Endothelial cell of umbilical vein (primary cell): Measurements from ENCODE around the gene MYADML2. TPM values are rescaled to one million over a fixed set of nuclear protein-coding genes. Genes with fewer than 3 reads are reported as not detected.

ENCODE experiments used
- BruUV-seq: library from RNA; stranded (reverse); fragments of 400-500 nt; replicated peaks from 2 replicates; lab custom pipeline; 2021; lab: Mats Ljungman, UMichigan
- CTCF ChIA-PET: fragments of 300-600, 350-600 bp; sonication (Branson Sonifier 250); formaldehyde crosslinking; loops from one replicate; lab custom pipeline; 2021; ENCODE audit warnings: antibody characterized with exemption, inconsistent platforms; lab: Charles Lee
- POLR2A ChIA-PET: fragments of 300-600, 350-600 bp; sonication (Branson Sonifier 250); formaldehyde crosslinking; loops from one replicate; lab custom pipeline; 2021; ENCODE audit warnings: antibody characterized with exemption, inconsistent platforms; lab: Charles Lee
- DNase-seq: peaks from one replicate; pipeline ENCODE4 v3.0.0-alpha.2; 2011; ENCODE audit warnings: low read depth, low spot score
- FAIRE-seq: peaks from 2 replicates; lab custom pipeline; 2011; peaks lifted over from hg19 to GRCh38; lab: Jason Lieb, UNC
- H2AFZ ChIP-seq: 2 replicates; pipeline ENCODE4 v1.6.0; 2012; ENCODE audit warnings: low read depth, low read length, control low read depth, inconsistent platforms
- H3K27ac ChIP-seq: 2 replicates; pipeline ENCODE4 v1.5.1; 2011; ENCODE audit warnings: low read depth, mild to moderate bottlenecking, control low read depth, low read length, moderate library complexity; ENCODE audit not compliant: insufficient read depth
- H3K27me3 ChIP-seq, 2 experiments: 2 replicates each; pipeline versions ENCODE4 v1.6.0 to v1.6.1; 2011; ENCODE audit warnings: low read length in 2 of 2, mixed read lengths in 1 of 2; ENCODE audit not compliant: control insufficient read depth in 2 of 2, insufficient read depth in 2 of 2
- H3K36me3 ChIP-seq, 2 experiments: 2 replicates in 1 of 2; 3 replicates in 1 of 2; pipeline ENCODE4 v1.5.1; 2011; ENCODE audit warnings: low read length in 2 of 2, mild to moderate bottlenecking in 1 of 2, moderate library complexity in 1 of 2; ENCODE audit not compliant: control insufficient read depth in 2 of 2, insufficient read depth in 2 of 2; ENCODE audit errors: extremely low read depth in 1 of 2
- H3K4me1 ChIP-seq: 3 replicates; pipeline ENCODE4 v1.5.1; 2011; ENCODE audit warnings: mild to moderate bottlenecking, low read length; ENCODE audit not compliant: control insufficient read depth, insufficient read depth; ENCODE audit errors: extremely low read depth
- H3K4me2 ChIP-seq: 2 replicates; pipeline ENCODE4 v1.6.1; 2011; ENCODE audit warnings: low read length, control low read depth, mixed read lengths; ENCODE audit not compliant: insufficient read depth
- H3K4me3 ChIP-seq, 3 experiments: fragments of 200-600 bp in 1 of 3; sonication (generic), shearing (Covaris generic) in 1 of 3; replicated peaks in 1 of 3; 2 replicates each; pipeline ENCODE4 v1.5.1; 2011 to 2016; ENCODE audit warnings: control low read depth in 3 of 3, low read length in 3 of 3, mild to moderate bottlenecking in 2 of 3, inconsistent platforms in 1 of 3, low read depth in 1 of 3, moderate library complexity in 1 of 3; ENCODE audit not compliant: insufficient read depth in 1 of 3
- H3K79me2 ChIP-seq: 2 replicates; pipeline ENCODE4 v1.6.0; 2012; ENCODE audit warnings: low read length, inconsistent platforms; ENCODE audit not compliant: control insufficient read depth, insufficient read depth
- H3K9ac ChIP-seq: replicated peaks from 2 replicates; pipeline ENCODE3; 2011; ENCODE audit warnings: low read length, control low read depth; ENCODE audit not compliant: insufficient read depth; ENCODE audit errors: extremely low read depth
- H3K9me1 ChIP-seq: replicated peaks from 3 replicates; pipeline ENCODE4 v1.6.0; 2011; ENCODE audit warnings: mild to moderate bottlenecking, low read length; ENCODE audit not compliant: control insufficient read depth, insufficient read depth; ENCODE audit errors: extremely low read depth
- H3K9me3 ChIP-seq: replicated peaks from 2 replicates; pipeline ENCODE4 v1.5.1; 2012; ENCODE audit warnings: low read length, inconsistent platforms; ENCODE audit not compliant: control insufficient read depth, insufficient read depth
- H4K20me1 ChIP-seq: replicated peaks from 2 replicates; pipeline ENCODE3; 2011; ENCODE audit warnings: mild to moderate bottlenecking, low read length; ENCODE audit not compliant: control insufficient read depth, insufficient read depth; ENCODE audit errors: extremely low read depth
- CTCF ChIP-seq, 2 donors: IDR thresholded peaks; 1 replicate in 1 of 2; 2 replicates in 1 of 2; pipeline ENCODE4 v1.5.1; 2011; ENCODE audit warnings: low read length in 2 of 2, mild to moderate bottlenecking in 2 of 2, moderate library complexity in 2 of 2, control low read depth in 1 of 2, inconsistent platforms in 1 of 2, low read depth in 1 of 2; ENCODE audit not compliant: insufficient read depth in 1 of 2; ENCODE audit errors: extremely low read depth in 1 of 2
- EZH2 ChIP-seq: IDR thresholded peaks from 2 replicates; pipeline ENCODE4 v1.6.1; 2012; ENCODE audit warnings: borderline replicate concordance, low read depth, mild to moderate bottlenecking, moderate library complexity, low read length, inconsistent platforms; ENCODE audit not compliant: severe bottlenecking
- FOS ChIP-seq: IDR thresholded peaks from 2 replicates; pipeline ENCODE4 v1.6.1; 2011; ENCODE audit warnings: mild to moderate bottlenecking, low read length, moderate library complexity, borderline replicate concordance; ENCODE audit not compliant: insufficient read depth
- GATA2 ChIP-seq: IDR thresholded peaks from 2 replicates; pipeline ENCODE4 v1.7.0; 2011; ENCODE audit warnings: low read depth, mild to moderate bottlenecking, moderate library complexity, mixed read lengths, low read length; ENCODE audit not compliant: insufficient read length, insufficient read depth
- JUN ChIP-seq: IDR thresholded peaks from 2 replicates; pipeline ENCODE4 v1.6.1; 2011; ENCODE audit warnings: borderline replicate concordance, low read depth; ENCODE audit not compliant: insufficient read length, insufficient read depth
- MAX ChIP-seq: IDR thresholded peaks from 2 replicates; pipeline ENCODE4 v1.6.1; 2011; ENCODE audit not compliant: insufficient read depth, insufficient read length
- MYC ChIP-seq: IDR thresholded peaks from one replicate; pipeline ENCODE4 v1.6.1; 2011; ENCODE audit warnings: mild to moderate bottlenecking, low read depth, low read length
- POLR2A ChIP-seq: IDR thresholded peaks from 2 replicates; pipeline ENCODE4 v1.6.1; 2012; ENCODE audit warnings: low read depth, mild to moderate bottlenecking, control low read depth, low read length
- POLR2AphosphoS5 ChIP-seq: IDR thresholded peaks from 2 replicates; pipeline ENCODE4 v1.6.1; 2012; ENCODE audit warnings: low read depth, mild to moderate bottlenecking, control low read depth, low read length, moderate library complexity; ENCODE audit not compliant: insufficient read depth
- dilution Hi-C: fragments of 300-500 bp; cut with MboI; formaldehyde crosslinking; loops from one replicate; pipeline ENCODE4 v1.15.0; 2019; ENCODE audit warnings: low sequenced_read_pairs; ENCODE audit not compliant: extremely low pct_ligation_motif_present
- intact Hi-C: fragments of 100-400 bp; cut with micrococcal nuclease; formaldehyde crosslinking; loops from one replicate; pipeline ENCODE4 v1.10.0; 2022
- polyA plus RNA-seq, 4 experiments: library from polyadenylated mRNA; depleted of rRNA in 3 of 4; stranded (reverse) in 3 of 4; unstranded in 1 of 4; fragments of >200 nt; gene quantifications; 2 replicates each; pipeline versions ENCODE4 v1.2.1 to v1.2.3, GENCODE V29; 2011 to 2012; ENCODE audit warnings: missing spikeins in 1 of 4
- total RNA-seq: library from RNA; stranded (reverse); gene quantifications from 2 replicates; pipeline ENCODE4 v1.2.3, GENCODE V29; 2021

MYADML2 gene
- total and polyA plus RNA-seq, 2 donors (not counting 3 experiments of a cell fraction or from before 2014, with no cell fraction given) = not detected

- no peak overlapping the region for H3K4me3 ChIP-seq
- BruUV-seq = no TSS peak
- CTCF ChIA-PET = no interaction called here
- no peak overlapping the region for H3K9ac ChIP-seq
- no peaks in the 10 kb centered on the region for H3K27me3 ChIP-seq
- dilution Hi-C loops = no loop called here
- H3K4me2 ChIP-seq = no peak overlapping the region
- no peaks in the 10 kb centered on the region for H4K20me1 ChIP-seq
- no peaks in the 10 kb centered on the region for H3K79me2 ChIP-seq
- H3K9me1 ChIP-seq = no peaks in the 10 kb centered on the region
- FAIRE-seq (no peak), DNase-seq (no peak)
- H2AFZ ChIP-seq = no peak overlapping the region
- no peak overlapping the region for H3K27ac ChIP-seq
- intact Hi-C loops = no loop called here
- peaks cover 7 to 12% of the 10 kb centered on the region in 2 experiments for H3K36me3 ChIP-seq
- H3K4me1 ChIP-seq = peaks cover 3% of the 10 kb centered on the region
- no peaks in the 10 kb centered on the region for H3K9me3 ChIP-seq
- TF ChIP-seq POLR2AphosphoS5 (no peak), MYC (no peak), FOS (no peak), MAX (no peak), POLR2A (no peak), GATA2 (no peak), EZH2 (no peak), JUN (no peak), CTCF (IDR thresholded peaks at IDR 0.05; ENCODE audit: extremely low read depth in 1 of 2, insufficient read depth in 1 of 2, low read depth in 1 of 2, low read length in 2 of 2) (no peak)
- POLR2A ChIA-PET = no interaction called here
Observed at GRCh38 chr17:81899514-81900166, 47.4 kb downstream of the MYADML2 start.
